ENCODE measurements around the gene NMNAT2. TPM values are rescaled to one million over a fixed set of nuclear protein-coding genes. Genes with fewer than 3 reads are reported as not detected.
A peak's percentile ranks its signal among the peaks of the same experiment; 100 is the strongest.

NMNAT2 gene
- total RNA-seq, 6 donors from 2014 or later: 0.13 to 0.72 (median 0.17) TPM; not detected in 2

DNA sequence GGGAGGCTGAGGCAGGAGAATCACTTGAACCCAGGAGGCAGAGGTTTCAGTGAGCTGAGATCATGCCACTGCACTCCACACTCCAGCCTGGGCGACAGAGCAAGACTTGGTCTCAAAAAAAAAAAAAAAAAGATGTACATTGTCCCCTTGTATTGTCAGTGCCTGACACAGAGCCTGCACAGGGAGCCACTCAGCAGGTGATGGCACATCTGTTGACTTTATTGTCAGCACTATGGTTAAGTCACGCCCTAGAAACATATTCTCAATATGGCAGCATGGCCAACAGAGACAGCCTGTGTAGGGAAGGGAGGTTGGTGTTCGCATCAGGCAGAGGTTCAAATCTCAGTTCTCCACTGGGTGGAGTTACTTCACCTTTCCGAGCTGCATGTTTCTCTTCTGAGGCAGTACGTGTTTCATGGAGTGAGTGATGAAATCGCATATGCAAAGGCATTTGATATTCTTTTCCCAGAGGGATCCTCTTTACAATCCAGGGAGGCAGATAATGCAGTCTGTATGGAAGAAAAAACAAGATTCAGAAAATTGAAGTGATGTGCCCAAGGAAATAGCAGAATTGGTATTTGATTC lies 211.6 kb downstream of the NMNAT2 start:
- Histone ChIP-seq H3K9me3 (no peaks in the 10 kb centered on the region), H3K4me3 (no peak overlapping the region), H3K27ac (no peak overlapping the region), H3K36me3 (no peaks in the 10 kb centered on the region), H3K27me3 (no peaks in the 10 kb centered on the region), H3K4me1 (no peaks in the 10 kb centered on the region)
- ATAC-seq (ENCODE audit: low FRiP score in 2 of 2) (no peak), DNase-seq (no peak)
- WGBS, 2 donors: 91 to 93% methylated on average over 6 of the region's 6 CpGs
- no peak for TF ChIP-seq POLR2A (IDR thresholded peaks at IDR 0.05)
- TF ChIP-seq EP300 (IDR thresholded peaks at IDR 0.05): no peak
- TF ChIP-seq, protein P1, sequence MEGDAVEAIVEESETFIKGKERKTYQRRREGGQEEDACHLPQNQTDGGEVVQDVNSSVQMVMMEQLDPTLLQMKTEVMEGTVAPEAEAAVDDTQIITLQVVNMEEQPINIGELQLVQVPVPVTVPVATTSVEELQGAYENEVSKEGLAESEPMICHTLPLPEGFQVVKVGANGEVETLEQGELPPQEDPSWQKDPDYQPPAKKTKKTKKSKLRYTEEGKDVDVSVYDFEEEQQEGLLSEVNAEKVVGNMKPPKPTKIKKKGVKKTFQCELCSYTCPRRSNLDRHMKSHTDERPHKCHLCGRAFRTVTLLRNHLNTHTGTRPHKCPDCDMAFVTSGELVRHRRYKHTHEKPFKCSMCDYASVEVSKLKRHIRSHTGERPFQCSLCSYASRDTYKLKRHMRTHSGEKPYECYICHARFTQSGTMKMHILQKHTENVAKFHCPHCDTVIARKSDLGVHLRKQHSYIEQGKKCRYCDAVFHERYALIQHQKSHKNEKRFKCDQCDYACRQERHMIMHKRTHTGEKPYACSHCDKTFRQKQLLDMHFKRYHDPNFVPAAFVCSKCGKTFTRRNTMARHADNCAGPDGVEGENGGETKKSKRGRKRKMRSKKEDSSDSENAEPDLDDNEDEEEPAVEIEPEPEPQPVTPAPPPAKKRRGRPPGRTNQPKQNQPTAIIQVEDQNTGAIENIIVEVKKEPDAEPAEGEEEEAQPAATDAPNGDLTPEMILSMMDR (IDR thresholded peaks at IDR 0.05): no peak
- no peak for TF ChIP-seq POLR2AphosphoS5 (IDR thresholded peaks at IDR 0.05)

DNA sequence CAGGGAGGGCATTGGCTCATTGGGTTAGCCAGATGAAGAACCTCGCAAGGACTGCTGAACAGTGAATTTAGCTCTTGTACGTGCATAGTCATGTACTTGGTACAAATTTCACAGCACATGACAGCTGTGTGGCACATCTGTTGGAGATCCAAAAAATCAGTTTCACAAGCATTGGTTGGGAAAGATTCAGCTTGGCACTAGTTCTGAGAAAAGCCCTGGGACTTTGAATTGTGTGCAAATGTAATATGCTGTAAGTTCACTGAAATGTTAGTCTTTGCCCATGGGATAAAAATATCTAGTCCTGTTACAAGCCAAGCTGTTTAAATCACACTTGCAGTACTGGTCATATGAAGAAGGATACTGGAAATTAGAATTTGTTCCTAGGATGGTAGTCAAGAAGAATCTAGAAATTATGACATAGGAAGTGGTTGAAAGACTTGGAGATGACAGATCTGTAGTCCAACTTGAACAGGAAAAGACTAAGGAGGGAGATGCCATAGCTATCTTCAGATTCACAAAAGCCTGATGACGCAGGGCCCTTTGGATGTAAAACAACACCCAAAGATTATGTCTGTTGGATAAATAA lies 212.9 kb downstream of the NMNAT2 start:
- Histone ChIP-seq H3K27me3 (no peaks in the 10 kb centered on the region), H3K9me3 (no peaks in the 10 kb centered on the region), H3K4me3 (no peak overlapping the region), H3K36me3 (no peaks in the 10 kb centered on the region), H3K27ac (no peak overlapping the region), H3K4me1 (no peaks in the 10 kb centered on the region)
- TF ChIP-seq POLR2AphosphoS5 (IDR thresholded peaks at IDR 0.05) (peak in 1 of 2 donors; percentile 87), POLR2A (IDR thresholded peaks at IDR 0.05) (no peak), EP300 (IDR thresholded peaks at IDR 0.05) (peak in 2 of 4 donors; percentile 20 to 31)
- TF ChIP-seq, protein P1 (IDR thresholded peaks at IDR 0.05): no peak
- ATAC-seq (ENCODE audit: low FRiP score in 2 of 2): peak in 1 of 2 donors; percentile 72
- no peak for DNase-seq
- WGBS, 2 donors: 73 to 79% methylated on average over 3 of the region's 3 CpGs

DNA sequence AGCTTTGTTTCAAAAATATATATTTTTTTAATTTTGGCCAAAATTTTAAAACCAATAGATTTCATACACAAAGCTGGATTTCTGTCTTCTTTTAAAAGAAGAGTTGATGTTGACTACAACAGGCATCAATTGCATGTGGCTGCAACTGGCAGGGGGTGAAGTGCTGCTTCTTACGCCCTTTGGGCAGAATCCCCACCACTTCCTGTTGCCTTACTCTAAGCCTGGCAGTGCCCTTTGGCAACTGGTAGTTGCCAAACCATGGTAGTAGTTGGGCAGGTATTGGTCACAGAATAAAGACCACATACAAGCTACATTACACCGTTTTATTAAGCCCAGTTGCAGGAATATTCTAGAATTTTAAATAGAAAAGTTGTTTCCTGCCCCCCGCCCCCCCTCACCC lies 215.1 kb downstream of the NMNAT2 start:
- ATAC-seq (ENCODE audit: low FRiP score in 2 of 2): no peak
- H3K9me3 ChIP-seq: no peaks in the 10 kb centered on the region
- no peak for DNase-seq
- TF ChIP-seq, protein P1 (IDR thresholded peaks at IDR 0.05): no peak
- TF ChIP-seq EP300 (IDR thresholded peaks at IDR 0.05) (no peak), POLR2A (IDR thresholded peaks at IDR 0.05) (no peak)
- no peaks in the 10 kb centered on the region for H3K27me3 ChIP-seq
- no peak overlapping the region for H3K27ac ChIP-seq
- 74 to 89% methylated on average over 3 of the region's 3 CpGs for WGBS, 2 donors
- H3K4me3 ChIP-seq: no peak overlapping the region
- no peaks in the 10 kb centered on the region for H3K4me1 ChIP-seq
- H3K36me3 ChIP-seq: no peaks in the 10 kb centered on the region

DNA sequence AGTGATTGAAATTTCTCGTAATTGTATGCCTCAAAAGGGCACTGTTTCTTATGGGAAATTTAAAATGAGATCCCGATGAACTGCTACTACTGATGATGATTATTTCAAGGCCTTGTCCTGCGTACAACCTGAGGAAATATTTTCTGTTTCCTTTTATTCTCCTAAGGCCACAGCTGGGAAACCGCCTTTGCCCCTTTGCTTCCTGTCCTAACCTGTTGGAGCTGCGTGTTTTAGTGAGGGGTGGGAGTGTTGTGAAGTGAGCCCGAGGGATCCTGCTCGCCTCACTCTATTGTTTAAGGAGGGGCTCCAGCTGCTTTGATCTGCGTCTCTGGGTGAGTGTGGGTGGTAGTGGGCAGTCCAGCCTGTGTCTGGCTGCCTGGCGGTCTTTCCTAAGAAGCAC lies 217.7 kb downstream of the NMNAT2 start:
- Histone ChIP-seq H3K36me3 (no peaks in the 10 kb centered on the region), H3K4me3 (no peak overlapping the region), H3K9me3 (no peaks in the 10 kb centered on the region), H3K27ac (no peak overlapping the region), H3K27me3 (no peaks in the 10 kb centered on the region), H3K4me1 (no peaks in the 10 kb centered on the region)
- no peak for ATAC-seq (ENCODE audit: low FRiP score in 2 of 2)
- 72 to 82% methylated on average over 9 of the region's 9 CpGs for WGBS, 2 donors
- no peak for DNase-seq
- no peak for TF ChIP-seq POLR2AphosphoS5 (IDR thresholded peaks at IDR 0.05)
- TF ChIP-seq, protein P1 (IDR thresholded peaks at IDR 0.05): no peak
- TF ChIP-seq POLR2A (IDR thresholded peaks at IDR 0.05): no peak
- no peak for TF ChIP-seq EP300 (IDR thresholded peaks at IDR 0.05)

DNA sequence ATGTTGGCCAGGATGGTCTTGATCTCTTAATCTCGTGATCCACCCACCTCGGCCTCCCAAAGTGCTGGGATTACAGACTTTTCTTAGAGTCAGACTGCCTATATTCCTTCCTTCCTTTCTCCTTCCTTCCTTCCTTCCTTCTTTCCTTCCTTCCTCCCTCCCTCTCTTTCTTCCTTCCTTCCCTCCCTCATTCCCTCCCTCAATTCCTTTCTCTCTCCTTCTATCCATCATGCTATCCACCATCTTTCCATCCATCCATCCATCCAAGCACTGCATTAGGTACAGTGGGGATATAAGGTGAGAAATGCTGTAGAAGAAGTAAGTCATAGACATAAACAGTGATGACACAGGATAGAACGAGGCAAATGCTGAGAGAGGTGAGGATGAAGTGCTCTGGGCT lies 218.9 kb downstream of the NMNAT2 start:
- Histone ChIP-seq H3K9me3 (no peaks in the 10 kb centered on the region), H3K36me3 (no peaks in the 10 kb centered on the region), H3K4me3 (no peak overlapping the region), H3K27me3 (no peaks in the 10 kb centered on the region), H3K4me1 (no peaks in the 10 kb centered on the region), H3K27ac (no peak overlapping the region)
- TF ChIP-seq POLR2AphosphoS5 (IDR thresholded peaks at IDR 0.05): no peak
- TF ChIP-seq, protein P1 (IDR thresholded peaks at IDR 0.05): no peak
- ATAC-seq (ENCODE audit: low FRiP score in 2 of 2): no peak
- DNase-seq: no peak
- 88% methylated on average over 3 of the region's 3 CpGs for WGBS, 2 donors

All from upper lobe of left lung (tissue), 6 donors.